HG03565 (cell line): ENCODE measurements around the gene GGTLC1.

ENCODE experiments used
- ATAC-seq: cut with Tn5 transposase; IDR thresholded peaks from one replicate; pipeline ENCODE4 v1.9.1; 2021; ENCODE audit warnings: mild to moderate bottlenecking, moderate library complexity; ENCODE audit not compliant: unreplicated experiment

Gene GGTLC1

DNA sequence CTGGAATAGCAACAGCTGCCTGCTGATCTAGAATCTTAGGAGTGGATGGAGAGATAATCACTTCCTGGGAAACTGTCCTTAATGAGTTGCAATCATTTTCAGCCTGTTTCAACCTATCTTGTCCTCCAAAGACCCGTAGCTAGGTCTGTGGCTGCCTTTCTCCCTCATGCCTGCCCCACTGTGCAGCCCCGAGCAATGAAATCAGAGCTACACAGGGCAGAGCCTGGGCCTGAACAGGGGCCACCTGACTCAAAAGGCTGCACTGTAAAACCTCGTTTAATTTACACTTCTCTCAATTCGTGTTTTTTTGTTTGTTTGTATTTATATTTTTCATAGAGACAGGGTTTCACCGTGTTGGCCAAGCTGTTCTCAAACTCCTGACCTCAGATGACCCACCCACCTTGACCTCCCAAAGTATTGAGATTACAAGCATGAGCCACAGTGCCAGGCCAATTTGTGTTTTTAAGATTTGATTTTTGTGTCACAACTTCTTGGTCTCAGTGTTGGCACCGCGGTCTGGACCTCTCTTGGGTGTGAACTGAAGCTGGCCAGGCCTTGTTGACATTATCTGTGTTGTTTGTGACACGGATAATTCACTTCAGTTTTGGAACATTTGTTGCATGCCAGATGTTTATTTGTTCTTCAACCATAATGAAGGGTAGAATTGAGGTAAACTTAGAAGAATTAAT lies 21.5 kb downstream of the GGTLC1 start:
- no peak for ATAC-seq

DNA sequence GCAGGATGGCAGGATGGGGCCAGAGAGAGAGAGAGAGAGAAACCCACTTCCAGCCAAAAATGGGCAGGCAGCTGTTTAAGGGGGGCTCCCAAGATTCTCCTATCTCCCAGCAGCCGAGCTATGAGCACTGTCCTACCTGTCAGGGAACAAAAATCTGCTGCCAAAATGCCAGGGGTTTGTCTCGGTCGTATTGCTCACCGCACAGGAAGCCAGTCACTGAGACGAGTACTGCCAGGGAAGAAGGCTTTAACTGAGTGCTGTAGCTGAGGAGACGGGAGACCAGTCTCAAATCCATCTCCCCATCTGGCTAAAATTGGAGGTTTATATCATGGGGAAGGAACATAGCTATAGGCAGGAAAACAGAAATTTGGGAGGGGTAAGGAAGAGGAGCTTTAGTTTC lies 22.3 kb downstream of the GGTLC1 start:
- ATAC-seq, result no peak

DNA sequence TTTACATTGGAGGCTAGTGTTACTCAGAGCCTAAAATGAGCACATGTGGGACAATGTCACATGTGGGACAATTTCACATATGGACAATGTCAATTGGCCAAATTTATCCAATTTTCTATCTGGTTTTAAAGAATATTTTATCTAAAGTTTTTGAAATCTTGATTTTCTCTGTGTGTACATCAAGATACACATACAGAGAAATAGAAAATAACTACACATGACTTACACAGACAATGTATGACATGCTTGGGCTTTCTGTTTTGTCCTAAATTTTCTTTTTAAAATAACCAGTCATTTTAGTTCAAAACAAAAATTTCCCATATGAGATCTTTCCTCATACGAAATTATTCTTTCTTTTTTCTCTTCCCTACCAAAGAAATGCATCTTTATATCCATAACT lies 24.6 kb downstream of the GGTLC1 start:
- no peak for ATAC-seq

DNA sequence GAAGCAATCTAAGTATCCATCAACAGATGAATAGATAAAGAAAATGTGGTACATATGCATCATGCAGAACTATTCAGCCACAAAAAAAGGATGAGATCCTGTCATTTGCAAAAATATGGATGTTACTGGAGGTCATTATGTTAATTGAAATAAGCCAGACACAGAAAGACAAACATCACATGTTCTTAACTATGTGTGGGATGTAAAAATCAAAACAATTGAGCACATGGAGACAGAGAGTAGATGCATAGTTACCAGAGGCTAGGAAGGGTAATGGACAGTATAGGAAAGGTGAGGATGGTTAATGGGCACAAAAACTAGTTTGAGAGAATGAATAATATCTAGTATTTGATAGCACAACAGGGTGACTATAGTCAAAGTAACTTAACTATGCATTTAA lies 26.3 kb downstream of the GGTLC1 start:
- no peak for ATAC-seq

DNA sequence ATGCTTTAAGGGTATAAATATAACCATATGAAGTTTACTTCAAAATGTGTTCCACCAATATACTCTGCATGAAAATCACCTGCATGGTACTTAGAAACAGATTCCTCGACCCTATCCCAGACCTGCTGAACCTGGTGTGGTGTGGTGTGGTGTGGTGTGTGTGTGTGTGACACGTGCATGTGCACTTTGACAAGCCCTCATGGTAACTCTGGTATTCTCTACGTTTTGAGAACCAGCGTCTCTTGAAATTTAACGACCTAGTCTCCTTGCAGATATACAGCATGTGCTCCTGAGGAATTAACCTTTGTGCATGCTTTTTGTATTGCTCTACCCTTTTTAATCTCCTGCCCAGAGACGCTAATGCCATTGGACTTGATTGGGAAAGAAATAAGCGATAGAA lies 29.5 kb downstream of the GGTLC1 start:
- no peak for ATAC-seq

DNA sequence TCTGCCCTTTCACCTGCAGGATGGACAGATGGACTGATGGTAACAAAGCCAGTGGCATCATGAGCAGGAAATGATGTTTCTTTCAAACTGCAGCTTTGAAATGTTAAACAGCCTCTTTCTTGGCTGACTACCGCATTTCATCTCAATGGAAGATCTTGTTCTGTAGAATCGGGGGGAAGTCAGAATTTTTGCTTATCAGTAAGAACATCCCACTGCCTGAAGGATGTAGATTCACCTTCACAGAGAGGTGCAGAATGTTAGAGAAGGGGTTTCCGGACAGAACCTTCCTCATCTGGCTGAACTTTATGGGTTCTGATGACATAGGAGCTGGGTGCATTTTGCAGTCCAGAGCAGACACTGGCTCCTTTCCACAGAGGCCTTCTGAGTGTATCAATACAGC lies 32.7 kb downstream of the GGTLC1 start:
- no peak for ATAC-seq

DNA sequence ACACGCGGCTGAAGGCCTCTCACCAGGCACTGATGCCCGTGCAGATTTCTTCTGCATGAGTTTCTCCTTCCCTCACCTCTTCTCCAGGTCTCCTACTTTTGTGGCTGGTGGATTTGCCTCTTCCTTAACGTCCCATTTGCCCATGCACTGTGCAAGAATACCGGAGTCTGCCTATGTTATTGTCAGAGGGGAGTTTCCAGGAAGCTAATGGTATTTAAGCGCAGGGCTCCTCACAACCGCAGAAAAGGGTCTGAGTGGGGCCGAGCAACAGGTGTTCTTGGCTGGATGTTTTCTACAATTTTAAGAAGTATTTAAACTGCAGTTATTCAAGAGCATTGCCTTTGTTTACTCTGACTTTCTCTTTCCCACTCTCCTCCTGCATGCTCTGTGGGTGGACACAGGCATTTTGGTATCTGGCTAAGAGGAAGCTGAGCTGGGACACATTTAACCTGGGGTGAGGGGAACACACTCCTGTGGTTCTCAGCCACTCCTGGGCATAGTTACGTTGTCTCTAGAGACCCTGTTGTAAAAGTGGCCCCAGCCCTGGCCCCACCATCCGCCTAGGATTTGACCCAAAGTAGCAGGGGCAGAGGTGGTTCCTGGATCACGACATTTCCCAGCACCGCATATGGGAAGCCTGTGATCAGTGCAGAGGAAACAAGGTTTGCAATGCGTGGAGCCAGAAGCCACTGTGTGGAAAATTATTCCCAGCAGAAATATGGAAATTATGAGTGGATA lies 34.4 kb downstream of the GGTLC1 start:
- no peak for ATAC-seq

DNA sequence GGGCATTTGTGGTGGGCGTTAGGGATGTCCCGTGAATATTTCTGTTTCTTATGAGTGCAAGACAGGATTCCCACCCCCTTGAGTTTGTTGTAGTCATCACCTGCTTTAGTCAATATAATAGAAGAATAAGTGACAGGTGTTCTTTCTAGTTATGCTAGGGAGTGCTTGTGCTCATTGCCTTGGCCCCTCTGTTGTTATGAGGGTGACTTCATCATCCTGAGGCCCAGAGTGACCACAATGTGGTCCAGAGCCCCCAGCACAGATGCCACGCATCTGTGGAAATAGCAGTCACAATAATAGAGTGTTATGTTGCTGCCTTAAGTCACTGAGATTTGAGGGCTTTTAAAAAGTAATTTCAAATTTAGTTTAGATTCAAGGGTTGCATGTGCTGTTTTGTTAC lies 42.4 kb downstream of the GGTLC1 start:
- no peak for ATAC-seq

DNA sequence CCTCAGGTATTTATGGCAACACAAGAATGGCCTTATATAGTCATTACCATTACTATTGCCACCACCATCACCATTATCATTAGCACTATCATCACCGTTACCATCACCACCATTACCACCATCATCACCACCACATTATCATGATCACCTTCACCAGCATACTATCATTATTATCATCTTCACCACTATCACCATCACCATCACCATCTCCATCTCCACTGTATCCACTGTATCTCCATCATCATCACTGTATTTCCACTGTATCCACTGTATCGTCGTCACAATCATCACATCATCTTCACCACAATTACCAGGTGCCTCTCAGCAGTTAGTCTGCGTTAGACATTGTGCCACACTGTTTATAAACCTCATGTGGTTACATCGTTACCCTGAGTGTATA lies 45.3 kb downstream of the GGTLC1 start:
- ATAC-seq, result no peak

DNA sequence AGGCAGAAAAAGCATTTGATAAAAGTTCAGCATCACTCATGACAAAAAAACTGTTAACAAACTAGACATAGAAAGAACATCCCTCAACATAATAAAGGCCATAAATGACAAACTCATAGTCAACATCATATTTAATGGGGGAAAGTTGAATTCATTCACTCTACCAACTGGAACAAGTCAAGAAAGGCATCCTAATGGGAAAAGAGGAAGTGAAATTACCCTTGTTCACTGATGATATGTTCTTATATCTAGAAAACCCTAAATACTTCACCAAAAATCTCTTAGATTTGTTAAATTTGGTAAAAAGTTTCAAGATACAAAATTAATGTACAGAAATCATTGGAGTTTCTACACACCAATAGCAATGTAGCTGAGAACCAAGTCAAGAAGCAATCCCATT lies 48.9 kb downstream of the GGTLC1 start:
- no peak for ATAC-seq

DNA sequence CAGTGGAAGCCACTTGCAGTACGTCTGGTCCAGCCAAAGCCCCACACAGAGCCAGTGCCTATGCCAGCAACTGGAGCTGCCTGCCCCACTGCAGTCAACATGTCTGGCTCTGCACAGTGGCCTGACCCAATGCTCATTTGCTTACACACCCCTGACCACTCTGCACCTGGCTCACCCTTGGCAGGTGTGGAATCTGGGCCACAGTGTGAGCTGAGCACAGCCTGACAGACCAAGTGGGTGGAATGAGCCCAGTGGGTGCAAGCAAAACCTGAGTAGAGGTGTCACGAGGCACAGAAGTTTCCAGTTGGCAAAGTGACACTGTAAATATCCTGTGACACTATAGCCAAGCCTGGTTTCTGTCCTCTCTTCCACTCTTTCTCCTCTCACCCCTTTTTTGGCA lies 49.5 kb downstream of the GGTLC1 start:
- ATAC-seq, result no peak

DNA sequence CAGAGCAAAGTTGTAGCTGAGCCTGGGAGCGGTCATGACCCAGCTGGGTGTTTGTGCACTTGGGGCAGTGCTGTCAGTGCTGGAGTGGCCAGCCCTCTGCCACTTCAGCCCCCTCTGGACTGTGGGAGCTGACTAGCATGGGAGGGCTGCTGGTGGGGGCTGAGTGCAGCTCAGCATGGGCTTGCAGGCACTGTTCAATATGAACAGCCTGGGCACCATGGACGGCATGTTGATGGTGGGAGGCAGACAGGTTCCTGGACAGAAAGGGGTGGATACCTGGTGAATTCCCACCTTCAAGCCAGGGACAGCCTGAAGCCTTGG lies 50.5 kb downstream of the GGTLC1 start:
- no peak for ATAC-seq

DNA sequence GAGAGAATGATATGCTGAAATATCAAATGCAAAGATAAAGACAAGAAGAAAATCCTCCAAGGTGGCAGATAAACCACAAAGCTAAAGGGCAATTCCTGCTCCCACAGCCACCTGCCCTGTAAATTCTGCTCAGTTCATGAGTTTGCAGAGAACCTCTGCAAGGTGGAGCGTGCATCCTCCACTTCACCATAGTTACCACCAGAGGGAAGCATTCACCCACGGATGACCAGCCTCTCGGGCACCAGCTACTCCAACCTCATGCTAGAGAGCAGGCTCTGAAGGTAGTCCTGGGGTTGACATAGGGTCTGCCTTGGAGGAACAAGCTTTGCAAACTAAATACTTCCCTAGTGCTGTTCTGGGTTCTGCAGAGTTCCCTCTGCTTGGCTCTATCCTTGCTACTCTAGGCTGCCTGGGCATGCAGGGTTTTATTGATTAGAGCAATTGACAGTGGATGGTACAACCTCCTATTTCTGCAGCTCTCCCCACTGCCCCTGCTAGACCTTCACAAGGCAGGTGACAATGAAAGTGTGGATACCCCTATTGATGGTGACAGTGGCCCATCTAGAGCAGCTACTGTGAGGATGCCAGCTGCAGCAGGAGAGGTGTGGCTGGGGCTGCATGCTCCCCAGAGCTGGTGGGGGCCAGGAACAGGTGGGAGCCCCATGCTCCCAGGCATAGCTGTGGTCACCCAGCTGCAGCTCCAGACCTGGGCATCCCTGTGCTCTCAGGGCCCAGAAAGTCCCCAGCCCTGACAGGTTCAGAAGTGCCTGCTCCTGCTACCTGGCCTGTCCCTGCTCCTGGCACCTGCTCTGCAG lies 51.1 kb downstream of the GGTLC1 start:
- peak; percentile 83 for ATAC-seq
